Retinal pigment epithelial cell (primary cell): Measurements from ENCODE around the gene KANK3.
A peak's percentile ranks its signal among the peaks of the same experiment; 100 is the strongest.

Experiments
- DNase-seq: peaks from one replicate; pipeline ENCODE4 v3.0.0-alpha.2; 2010; ENCODE audit warnings: low read depth
- H3K4me3 ChIP-seq: 2 replicates; pipeline ENCODE4 v1.5.1; 2011; ENCODE audit warnings: mild to moderate bottlenecking, low read length, control low read depth, moderate library complexity
- CTCF ChIP-seq: conservative IDR thresholded peaks from 2 replicates; pipeline ENCODE4 v1.5.1; 2011; ENCODE audit warnings: low read depth, low read length, control low read depth, inconsistent platforms

The KANK3 gene

GRCh38 chr19:8310342-8311055, 32.6 kb downstream of the KANK3 start:
- no peak for TF ChIP-seq CTCF
- no peak for DNase-seq
- H3K4me3 ChIP-seq = no peak overlapping the region

DNA sequence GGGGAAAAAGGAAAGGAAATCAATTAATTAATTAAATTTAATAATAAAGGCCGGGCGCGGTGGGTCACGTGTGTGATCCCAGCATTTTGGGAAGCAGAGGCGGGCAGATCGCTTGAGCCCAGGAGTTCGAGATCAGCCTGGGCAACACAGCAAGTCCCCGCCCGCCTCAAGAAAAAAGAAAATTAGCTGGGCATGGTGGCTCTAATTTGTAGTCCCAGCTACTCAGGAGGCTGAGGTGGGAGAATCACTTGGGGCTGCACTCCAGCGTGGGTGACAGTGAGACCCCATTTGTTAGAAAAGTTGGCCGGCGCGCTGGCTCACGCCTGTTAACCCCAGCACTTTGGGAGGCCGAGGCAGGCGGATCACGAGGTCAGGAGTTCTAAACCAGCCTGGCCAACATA, 34.2 kb downstream of the KANK3 start:
- peak overlapping the region; percentile 73 for H3K4me3 ChIP-seq
- no peak for DNase-seq
- TF ChIP-seq CTCF = no peak

GRCh38 chr19:8307965-8308866, 34.8 kb downstream of the KANK3 start, which contains the start of gene CD320:
CD320 (minus strand) TSS chr19:8308358; CDS start chr19:8308290, 68 bp downstream.
- peak; percentile 61 for DNase-seq
- H3K4me3 ChIP-seq = peak within 1 kb of the TSS; percentile 73
- no peak for TF ChIP-seq CTCF

DNA sequence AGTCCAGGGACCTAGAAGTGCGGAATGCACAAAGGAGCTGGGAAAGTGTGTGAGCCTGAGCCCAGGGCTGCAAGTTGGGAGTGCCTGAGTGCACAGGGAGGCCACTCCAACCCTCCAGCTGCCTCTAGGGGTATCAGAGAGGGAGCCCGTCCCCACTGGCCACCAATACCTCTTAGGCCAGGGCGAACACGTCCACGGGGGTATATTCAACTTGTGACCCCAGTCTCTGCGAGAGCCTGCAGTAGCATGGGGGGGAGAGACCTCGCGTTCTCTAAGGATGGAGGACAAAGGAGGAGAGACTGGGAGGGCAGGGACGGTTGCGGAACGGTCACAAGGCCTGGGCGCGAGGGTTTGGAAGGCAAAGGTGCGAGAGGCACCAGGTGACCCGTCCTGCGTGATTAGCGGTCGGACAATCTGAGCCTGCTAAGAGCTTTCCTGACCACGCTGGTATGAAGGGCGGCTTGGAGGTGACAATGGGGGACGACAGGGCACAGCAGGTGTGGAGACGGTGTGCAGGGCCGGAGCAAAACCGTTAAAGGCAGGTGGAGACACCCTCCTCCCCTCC, 35.6 kb downstream of the KANK3 start:
- no peak for TF ChIP-seq CTCF

DNA sequence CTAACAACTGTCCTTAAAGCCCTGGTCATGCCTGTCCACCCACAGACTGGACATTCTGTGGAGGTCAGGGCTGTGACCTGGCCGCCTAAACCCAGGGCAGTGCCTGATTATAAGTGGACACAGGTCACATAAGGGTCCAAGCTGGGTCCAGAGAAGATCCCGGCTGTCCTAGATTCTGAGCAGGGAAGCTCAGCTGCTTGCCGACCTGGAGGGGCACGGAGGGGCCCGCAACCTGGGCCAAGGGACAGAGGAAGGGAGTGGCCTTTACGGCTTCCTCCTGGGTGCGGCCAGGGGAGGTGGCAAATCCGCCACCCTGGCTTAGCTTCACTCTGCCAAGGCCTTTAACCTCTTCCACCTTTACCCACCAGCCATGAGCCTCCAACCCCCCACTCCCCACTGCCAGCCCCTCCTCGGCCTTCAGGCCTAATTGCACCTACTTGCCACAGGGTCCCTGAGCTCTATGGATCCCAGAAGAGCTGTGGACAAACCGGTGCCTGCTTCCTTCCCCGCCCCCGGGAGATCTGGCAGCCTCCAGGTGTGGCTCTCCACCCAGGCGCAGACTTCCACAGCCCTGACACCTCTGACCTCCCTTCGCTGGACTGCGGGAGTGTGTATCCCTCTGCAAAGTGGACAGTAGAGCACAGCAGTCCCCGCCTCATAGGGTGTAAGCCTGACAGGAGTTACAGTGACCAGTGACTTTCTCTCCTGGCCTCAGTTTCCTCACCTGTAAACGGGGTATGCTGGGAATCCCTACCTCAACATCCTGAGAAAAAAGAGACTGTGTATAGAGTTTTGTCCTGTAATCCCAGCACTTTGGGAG, 36.6 kb downstream of the KANK3 start:
- no peak overlapping the region for H3K4me3 ChIP-seq
- TF ChIP-seq CTCF = no peak
- DNase-seq = no peak

More for the DNA sequence above, 35.6 kb downstream of the KANK3 start:
- DNase-seq = no peak
- H3K4me3 ChIP-seq = peak overlapping the region; percentile 73

DNA sequence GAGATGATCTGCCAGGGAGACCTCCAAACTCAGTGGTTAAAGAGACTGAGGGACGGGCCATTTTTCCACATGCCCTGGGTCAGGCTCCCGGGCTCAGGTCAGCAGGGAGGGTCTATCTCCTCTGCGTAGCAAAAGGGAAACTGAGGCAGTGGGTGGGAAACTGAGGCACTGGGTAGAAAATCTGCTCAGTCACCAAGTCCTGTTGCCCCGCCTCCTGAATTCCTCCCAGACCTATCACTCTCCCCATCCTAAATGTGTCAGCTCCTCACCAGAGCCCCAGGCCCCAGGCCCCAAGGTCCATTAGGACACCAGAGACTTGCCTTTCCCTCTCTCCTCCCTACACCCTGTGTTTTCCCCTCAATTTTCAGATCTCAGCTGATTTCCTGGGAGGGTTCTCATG, 37.3 kb downstream of the KANK3 start:
- DNase-seq = no peak
- TF ChIP-seq CTCF = no peak

More for the DNA sequence above, 37.3 kb downstream of the KANK3 start:
- no peak overlapping the region for H3K4me3 ChIP-seq
